ENCODE results near the gene CENPQ. TPM values are rescaled to one million over a fixed set of nuclear protein-coding genes. Genes with fewer than 3 reads are reported as not detected.
A peak's percentile ranks its signal among the peaks of the same experiment; 100 is the strongest.

Gene CENPQ
- total RNA-seq, 1 donor from 2014 or later: 7.5 TPM

DNA sequence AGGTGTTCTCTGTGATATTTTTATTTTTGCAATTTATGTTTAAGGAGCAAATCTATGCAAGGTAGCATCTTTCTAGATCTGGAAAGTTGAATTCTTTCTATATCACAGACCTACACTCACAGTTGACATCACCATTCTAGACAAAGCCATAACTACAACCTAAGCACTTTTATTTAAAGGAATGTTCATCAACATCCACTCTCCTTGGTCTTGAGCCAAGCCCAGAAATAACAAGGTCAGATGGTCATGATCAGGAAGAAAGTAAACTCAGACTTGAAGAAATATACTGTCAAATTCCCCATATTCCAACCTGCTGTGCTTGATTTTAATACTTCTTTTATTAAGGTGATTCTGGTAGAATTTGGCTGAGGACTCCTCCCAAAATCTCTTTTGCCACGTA lies 32.3 kb upstream of the CENPQ start:
- Mint-ChIP-seq H3K4me1 (ENCODE audit: unreplicated experiment) (peaks cover 3% of the 10 kb centered on the region), H3K36me3 (ENCODE audit: low read depth, unreplicated experiment) (peaks cover 6% of the 10 kb centered on the region), H3K27ac (ENCODE audit: unreplicated experiment) (no peak overlapping the region), H3K9me3 (ENCODE audit: unreplicated experiment) (no peaks in the 10 kb centered on the region), H3K27me3 (ENCODE audit: unreplicated experiment) (no peaks in the 10 kb centered on the region), H3K4me3 (ENCODE audit: unreplicated experiment) (no peak overlapping the region)
- no peak for DNase-seq (ENCODE audit: low spot score)
- TF ChIP-seq, protein P1, sequence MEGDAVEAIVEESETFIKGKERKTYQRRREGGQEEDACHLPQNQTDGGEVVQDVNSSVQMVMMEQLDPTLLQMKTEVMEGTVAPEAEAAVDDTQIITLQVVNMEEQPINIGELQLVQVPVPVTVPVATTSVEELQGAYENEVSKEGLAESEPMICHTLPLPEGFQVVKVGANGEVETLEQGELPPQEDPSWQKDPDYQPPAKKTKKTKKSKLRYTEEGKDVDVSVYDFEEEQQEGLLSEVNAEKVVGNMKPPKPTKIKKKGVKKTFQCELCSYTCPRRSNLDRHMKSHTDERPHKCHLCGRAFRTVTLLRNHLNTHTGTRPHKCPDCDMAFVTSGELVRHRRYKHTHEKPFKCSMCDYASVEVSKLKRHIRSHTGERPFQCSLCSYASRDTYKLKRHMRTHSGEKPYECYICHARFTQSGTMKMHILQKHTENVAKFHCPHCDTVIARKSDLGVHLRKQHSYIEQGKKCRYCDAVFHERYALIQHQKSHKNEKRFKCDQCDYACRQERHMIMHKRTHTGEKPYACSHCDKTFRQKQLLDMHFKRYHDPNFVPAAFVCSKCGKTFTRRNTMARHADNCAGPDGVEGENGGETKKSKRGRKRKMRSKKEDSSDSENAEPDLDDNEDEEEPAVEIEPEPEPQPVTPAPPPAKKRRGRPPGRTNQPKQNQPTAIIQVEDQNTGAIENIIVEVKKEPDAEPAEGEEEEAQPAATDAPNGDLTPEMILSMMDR (IDR thresholded peaks at IDR 0.05; ENCODE audit: unreplicated experiment): no peak

DNA sequence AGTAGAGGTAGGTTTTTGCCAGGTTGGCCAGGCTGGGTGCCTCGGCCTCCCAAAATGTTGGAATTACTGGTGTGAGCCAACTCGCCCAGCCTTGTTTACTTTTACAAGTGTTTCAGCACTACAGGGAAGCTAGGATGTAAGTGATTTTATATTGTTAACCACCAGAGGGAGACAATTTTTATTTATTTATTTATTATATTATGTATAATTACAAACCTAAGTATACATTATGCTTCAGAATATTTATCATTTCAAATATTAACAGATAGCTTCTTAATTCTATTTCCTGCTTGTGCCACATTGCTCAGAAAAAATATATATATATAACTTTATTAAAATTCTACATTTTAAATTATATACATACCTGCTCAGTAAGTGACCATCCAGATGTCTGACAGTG lies 9.9 kb upstream of the CENPQ start:
- no peaks in the 10 kb centered on the region for H3K27me3 Mint-ChIP-seq (ENCODE audit: unreplicated experiment)
- no peaks in the 10 kb centered on the region for H3K4me1 Mint-ChIP-seq (ENCODE audit: unreplicated experiment)
- TF ChIP-seq, protein P1 (IDR thresholded peaks at IDR 0.05; ENCODE audit: unreplicated experiment): peak; percentile 75
- no peaks in the 10 kb centered on the region for H3K9me3 Mint-ChIP-seq (ENCODE audit: unreplicated experiment)
- no peaks in the 10 kb centered on the region for H3K36me3 Mint-ChIP-seq (ENCODE audit: low read depth, unreplicated experiment)
- H3K27ac Mint-ChIP-seq (ENCODE audit: unreplicated experiment): no peak overlapping the region
- no peak for DNase-seq (ENCODE audit: low spot score)
- no peak overlapping the region for H3K4me3 Mint-ChIP-seq (ENCODE audit: unreplicated experiment)

DNA sequence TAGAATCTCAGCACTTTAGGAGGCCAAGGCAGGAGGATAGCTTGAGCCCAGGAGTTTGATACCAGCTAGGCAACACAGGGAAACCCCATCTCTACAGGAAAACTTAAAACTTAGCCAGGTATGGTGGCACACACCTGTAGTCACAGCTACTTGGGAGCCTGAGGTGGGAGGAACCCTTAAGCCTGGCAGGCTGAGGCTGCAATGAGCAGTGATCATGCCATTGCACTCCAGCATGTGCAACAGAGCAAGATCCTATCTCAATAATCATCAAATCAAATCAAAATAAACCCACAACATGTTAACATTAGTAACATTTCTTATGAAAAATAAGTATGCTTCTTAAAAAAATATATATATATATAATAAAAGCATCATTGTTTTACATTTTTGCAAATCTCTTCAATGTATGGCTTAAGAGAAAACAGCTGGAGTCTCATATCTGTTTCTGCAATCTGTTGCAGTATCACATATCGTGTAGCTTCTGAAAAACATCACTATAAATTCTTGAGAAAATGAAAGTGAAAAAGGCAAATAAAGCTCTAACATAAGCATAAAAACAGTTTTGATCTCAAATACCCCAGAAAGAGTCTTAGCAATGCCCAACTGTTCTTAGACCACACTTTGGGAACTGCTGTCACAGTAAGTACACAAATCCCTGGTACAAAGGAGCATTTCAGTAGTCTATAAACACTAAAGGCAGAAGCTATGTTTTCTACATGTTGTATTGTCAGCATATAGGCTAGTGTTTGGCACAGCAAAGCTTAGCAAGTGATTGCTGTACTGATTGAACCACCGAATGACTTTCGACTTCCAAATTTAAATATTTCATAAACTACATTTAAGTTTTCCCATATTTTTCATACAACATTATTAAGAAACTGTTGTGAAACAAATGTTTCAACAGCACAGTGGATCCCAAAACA lies 8.1 kb upstream of the CENPQ start:
- no peaks in the 10 kb centered on the region for H3K36me3 Mint-ChIP-seq (ENCODE audit: low read depth, unreplicated experiment)
- TF ChIP-seq, protein P1 (IDR thresholded peaks at IDR 0.05; ENCODE audit: unreplicated experiment): no peak
- H3K27ac Mint-ChIP-seq (ENCODE audit: unreplicated experiment): no peak overlapping the region
- H3K4me3 Mint-ChIP-seq (ENCODE audit: unreplicated experiment): no peak overlapping the region
- H3K27me3 Mint-ChIP-seq (ENCODE audit: unreplicated experiment): no peaks in the 10 kb centered on the region
- DNase-seq (ENCODE audit: low spot score): no peak
- no peaks in the 10 kb centered on the region for H3K4me1 Mint-ChIP-seq (ENCODE audit: unreplicated experiment)
- H3K9me3 Mint-ChIP-seq (ENCODE audit: unreplicated experiment): no peaks in the 10 kb centered on the region

DNA sequence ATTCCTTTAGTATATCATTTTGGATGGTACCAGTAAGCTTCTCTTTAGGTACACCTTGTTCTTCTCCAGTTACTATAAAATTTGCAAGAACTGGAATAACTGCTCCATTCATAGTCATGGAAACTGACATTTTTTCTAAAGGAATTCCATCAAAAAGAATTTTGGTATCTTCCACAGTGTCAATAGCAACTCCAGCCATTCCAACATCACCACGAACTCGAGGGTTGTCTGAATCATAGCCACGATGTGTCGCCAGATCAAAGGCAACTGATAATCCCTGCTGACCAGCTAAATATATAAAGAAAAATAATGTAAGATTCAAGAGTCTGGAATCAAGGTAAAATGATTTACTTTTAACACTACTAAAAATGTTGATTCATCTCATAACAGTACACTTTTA lies 5.4 kb upstream of the CENPQ start:
- TF ChIP-seq, protein P1 (IDR thresholded peaks at IDR 0.05; ENCODE audit: unreplicated experiment): no peak
- H3K27ac Mint-ChIP-seq (ENCODE audit: unreplicated experiment): no peak overlapping the region
- H3K36me3 Mint-ChIP-seq (ENCODE audit: low read depth, unreplicated experiment): no peaks in the 10 kb centered on the region
- no peak for DNase-seq (ENCODE audit: low spot score)
- peaks cover 10% of the 10 kb centered on the region for H3K4me1 Mint-ChIP-seq (ENCODE audit: unreplicated experiment)
- peaks cover under 1% of the 10 kb centered on the region for H3K27me3 Mint-ChIP-seq (ENCODE audit: unreplicated experiment)
- no peak overlapping the region for H3K4me3 Mint-ChIP-seq (ENCODE audit: unreplicated experiment)
- H3K9me3 Mint-ChIP-seq (ENCODE audit: unreplicated experiment): no peaks in the 10 kb centered on the region

- Mint-ChIP-seq H3K27me3 (ENCODE audit: unreplicated experiment) (peaks cover 6% of the 10 kb centered on the region), H3K4me1 (ENCODE audit: unreplicated experiment) (peaks cover 15% of the 10 kb centered on the region), H3K9me3 (ENCODE audit: unreplicated experiment) (no peaks in the 10 kb centered on the region), H3K27ac (ENCODE audit: unreplicated experiment) (peak overlapping the region; percentile 43), H3K4me3 (ENCODE audit: unreplicated experiment) (peak overlapping the region; percentile 97), H3K36me3 (ENCODE audit: low read depth, unreplicated experiment) (no peaks in the 10 kb centered on the region)
- TF ChIP-seq, protein P1 (IDR thresholded peaks at IDR 0.05; ENCODE audit: unreplicated experiment): no peak
- DNase-seq (ENCODE audit: low spot score): no peak
Observed at GRCh38 chr6:49462071-49462470, 1.1 kb upstream of the CENPQ start.

Data from endothelial cell (in vitro differentiated cells).